GM20000 (cell line): ENCODE results near the gene DNLZ.

ENCODE experiments used
- DNase-seq: peaks from one replicate; pipeline ENCODE4 v3.0.0; 2012; ENCODE audit warnings: low spot score
- TF ChIP-seq, protein P1 (sequence below): IDR thresholded peaks from 2 replicates; pipeline ENCODE4 v1.5.1; 2012; ENCODE audit warnings: mild to moderate bottlenecking, control low read depth; ENCODE audit errors: extremely low read depth, missing control alignments

DNLZ gene

DNA sequence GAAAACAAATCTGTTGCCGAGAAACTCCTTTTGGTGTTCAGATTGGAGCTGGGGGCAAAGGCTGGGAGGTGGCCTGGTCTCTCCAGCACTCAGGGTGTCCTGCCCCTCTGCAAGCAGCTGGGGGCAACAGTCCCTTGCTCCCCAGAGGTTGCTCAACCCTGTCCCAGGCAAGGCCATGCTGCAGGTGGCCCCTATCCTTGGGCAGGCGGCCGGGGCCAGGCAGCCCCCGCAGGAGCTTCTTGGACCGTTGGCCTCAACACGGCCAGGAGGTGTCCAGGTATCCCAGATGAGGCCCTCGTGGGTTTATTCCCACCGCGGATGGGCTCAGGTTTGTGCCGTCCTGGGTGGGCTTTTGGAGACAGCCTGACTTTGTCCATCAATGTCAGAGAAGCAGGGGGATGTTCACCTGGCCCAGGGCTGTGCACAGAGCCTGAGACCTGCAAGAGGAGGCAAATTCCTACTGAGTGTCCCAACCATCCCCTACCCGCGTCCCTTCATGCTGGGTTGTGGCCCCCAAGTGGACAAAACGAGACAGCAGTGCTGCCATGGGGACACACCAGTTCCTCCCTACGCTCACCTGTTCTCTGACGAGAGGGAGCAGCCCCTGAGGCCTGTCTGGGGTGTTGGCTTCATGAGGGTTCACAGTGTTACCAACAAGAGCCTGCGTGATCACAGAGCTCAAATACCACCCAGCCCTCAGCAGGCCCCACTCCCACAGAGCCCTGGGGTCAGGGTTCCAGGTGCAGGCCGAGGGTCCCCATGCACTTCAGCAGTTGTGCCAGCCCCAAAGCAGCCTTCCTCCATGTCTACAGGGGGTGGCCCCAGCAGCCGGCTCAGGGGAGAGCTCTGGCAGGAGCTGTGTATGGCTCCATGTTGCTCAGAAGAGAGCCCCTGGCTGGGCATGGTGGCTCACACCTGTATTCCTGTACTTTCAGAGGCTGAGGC is 50.2 kb downstream of the DNLZ start:
- TF ChIP-seq, protein P1, sequence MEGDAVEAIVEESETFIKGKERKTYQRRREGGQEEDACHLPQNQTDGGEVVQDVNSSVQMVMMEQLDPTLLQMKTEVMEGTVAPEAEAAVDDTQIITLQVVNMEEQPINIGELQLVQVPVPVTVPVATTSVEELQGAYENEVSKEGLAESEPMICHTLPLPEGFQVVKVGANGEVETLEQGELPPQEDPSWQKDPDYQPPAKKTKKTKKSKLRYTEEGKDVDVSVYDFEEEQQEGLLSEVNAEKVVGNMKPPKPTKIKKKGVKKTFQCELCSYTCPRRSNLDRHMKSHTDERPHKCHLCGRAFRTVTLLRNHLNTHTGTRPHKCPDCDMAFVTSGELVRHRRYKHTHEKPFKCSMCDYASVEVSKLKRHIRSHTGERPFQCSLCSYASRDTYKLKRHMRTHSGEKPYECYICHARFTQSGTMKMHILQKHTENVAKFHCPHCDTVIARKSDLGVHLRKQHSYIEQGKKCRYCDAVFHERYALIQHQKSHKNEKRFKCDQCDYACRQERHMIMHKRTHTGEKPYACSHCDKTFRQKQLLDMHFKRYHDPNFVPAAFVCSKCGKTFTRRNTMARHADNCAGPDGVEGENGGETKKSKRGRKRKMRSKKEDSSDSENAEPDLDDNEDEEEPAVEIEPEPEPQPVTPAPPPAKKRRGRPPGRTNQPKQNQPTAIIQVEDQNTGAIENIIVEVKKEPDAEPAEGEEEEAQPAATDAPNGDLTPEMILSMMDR = no peak
- no peak for DNase-seq

DNA sequence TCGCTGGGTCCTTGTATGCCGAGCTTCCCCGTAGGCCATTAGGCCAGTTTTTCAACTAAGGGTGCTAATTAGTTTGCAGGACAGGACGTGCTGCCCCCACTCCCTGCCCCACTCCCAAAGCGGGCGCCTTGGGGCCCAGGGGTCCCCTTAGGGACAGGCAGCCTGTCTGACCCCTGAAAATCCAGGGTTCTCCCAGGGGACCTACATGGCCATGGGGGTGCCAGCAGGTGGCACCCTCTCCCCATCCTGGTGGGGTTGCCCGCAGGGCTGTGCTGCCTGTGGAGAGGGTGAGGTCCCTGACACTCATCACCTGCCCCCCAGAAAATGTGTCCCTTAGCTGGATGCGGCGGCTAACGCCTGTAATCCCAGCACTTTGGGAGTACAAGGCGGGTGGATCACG is 51.1 kb downstream of the DNLZ start:
- TF ChIP-seq, protein P1 = peak; percentile 34
- DNase-seq = peak; percentile 72

DNA sequence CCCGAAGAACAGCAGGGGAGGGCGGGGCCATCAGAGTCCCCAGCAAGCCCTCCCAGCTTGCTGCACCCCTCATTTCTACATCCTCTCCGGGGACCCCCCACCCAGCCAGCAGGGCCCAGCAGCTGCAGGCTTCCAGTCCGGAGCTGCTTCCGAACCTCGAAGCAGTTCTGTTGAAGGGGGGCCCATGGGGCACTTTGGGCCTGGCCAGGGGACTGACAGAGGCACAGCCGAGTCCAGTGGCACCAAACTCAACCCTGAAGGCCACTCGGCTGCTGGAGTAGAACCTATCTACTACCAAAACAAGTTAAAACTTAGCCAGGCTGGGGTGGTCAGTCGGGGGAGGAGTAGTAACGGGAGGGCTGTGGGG is 51.6 kb downstream of the DNLZ start:
- no peak for DNase-seq
- TF ChIP-seq, protein P1 = no peak

DNA sequence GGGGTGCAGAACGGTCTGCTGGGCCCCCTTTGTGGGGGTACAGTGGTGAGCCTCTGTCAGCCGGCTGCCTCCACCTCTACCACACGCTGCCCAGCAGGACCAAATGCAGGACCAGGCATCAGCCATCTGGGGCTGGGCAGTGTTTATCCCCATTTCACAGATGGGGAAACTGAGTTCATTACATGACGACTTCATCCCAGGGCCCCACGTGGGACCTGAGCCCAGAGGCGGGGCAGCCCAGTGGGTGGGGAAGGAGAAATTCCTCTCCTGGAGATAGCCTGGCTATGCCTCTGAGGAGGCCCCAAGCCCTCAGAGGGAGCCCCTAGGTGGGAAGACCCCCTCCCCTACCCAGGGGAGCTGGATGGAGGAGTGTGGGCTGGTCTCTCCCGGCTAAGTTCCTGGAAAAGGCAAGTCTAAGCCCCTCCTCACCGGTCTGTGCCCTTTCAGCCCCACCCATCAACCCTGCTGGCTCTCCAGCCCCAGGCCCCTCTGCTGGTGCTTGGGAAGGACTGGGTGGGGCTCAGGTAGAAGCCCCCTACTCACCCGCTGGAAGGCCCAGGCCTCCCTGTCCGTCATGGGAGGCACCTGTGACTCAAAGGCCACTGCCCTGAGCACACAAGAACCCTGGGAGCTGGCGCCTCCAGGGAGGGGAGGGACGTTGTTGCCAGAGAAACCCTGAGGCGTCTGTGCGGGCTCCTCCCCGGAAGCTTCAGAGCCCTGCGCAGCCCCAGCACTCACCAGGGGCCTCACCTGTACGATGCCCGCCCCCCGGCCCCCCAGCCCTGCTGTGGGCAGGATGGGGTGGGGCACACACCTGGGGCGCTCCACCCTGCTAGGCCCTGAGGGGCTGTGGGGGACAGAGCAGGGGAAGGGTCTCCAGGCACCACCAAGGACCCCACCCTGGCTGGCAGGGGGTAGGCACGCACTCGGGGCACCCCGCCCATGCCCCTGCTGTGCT is 52.2 kb downstream of the DNLZ start:
- TF ChIP-seq, protein P1 = no peak
- DNase-seq = no peak

DNA sequence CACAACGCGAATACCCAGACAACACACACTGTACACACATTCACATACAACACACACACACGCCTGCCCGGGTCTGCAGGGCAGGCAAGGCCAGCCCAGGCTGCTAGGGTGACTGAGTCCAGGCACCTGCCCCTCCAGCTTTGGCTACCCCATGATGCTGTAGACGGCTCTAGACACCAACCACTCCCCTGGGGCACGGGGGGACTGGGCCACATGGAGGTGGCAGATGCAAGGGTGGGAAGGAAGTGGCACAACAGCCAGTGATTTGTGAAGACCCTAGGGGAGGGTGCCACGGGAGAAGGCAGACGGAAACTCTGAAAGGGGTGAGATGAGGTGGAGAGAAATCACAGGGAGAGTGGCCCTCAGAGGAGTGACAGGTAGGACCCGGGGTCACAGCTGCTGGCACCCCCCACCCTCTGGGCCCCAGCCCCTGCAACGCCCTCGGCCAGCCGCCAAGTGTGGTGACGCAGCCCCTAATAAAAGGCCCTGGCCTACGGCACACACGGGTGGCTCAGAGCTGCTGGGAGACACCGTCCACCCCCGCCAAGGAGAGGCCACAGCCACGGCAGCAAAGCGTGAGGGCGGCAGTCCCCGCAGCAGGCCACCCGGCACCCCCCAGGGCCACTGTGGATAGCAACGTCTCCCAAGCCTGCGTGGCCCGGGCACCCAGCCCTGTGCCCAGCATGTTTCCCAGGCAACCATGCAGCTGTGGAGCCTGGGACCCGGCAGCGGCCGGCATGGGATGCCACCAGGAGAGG is 53.1 kb downstream of the DNLZ start:
- no peak for DNase-seq
- TF ChIP-seq, protein P1 = no peak

DNA sequence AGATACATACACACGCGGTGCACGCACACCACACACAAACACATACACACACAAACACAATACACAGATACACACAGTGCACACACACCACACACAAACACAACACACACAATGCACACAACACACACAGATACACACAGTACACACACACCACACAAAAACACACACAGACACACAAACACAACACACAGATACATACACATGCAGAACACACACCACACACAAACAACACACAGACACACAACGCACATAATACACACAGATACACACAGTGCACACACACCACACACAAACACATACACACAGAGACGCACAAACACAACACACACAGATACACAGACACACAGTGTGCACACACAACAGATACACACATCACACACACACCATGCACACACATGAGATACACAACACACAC is 53.7 kb downstream of the DNLZ start:
- TF ChIP-seq, protein P1 = no peak
- DNase-seq = no peak
